ENCODE measurements around the gene OSBPL2.

OSBPL2 gene

GRCh38 chr20:62313021-62313420 lies 74.7 kb downstream of the OSBPL2 start:
- TF ChIP-seq CEBPB (IDR thresholded peaks at IDR 0.05) (no peak), USF1 (IDR thresholded peaks at IDR 0.05) (no peak), EP300 (IDR thresholded peaks at IDR 0.05; ENCODE audit: borderline replicate concordance) (no peak), MAX (IDR thresholded peaks at IDR 0.05) (no peak), FOXM1 (IDR thresholded peaks at IDR 0.05; ENCODE audit: borderline replicate concordance, low read depth) (no peak), NFIC (IDR thresholded peaks at IDR 0.05) (no peak), TEAD4 (IDR thresholded peaks at IDR 0.05) (no peak), ZBTB7A (IDR thresholded peaks at IDR 0.05; ENCODE audit: low read depth) (no peak), REST (IDR thresholded peaks at IDR 0.05; ENCODE audit: low read depth) (no peak), YY1 (IDR thresholded peaks at IDR 0.05; ENCODE audit: low read depth) (no peak), CREB1 (IDR thresholded peaks at IDR 0.05; ENCODE audit: low read depth) (no peak), RAD21 (IDR thresholded peaks at IDR 0.05; ENCODE audit: low read depth) (no peak), EGR1 (IDR thresholded peaks at IDR 0.05) (no peak), TAF1 (IDR thresholded peaks at IDR 0.05; ENCODE audit: low read depth) (no peak), TCF12 (IDR thresholded peaks at IDR 0.05; ENCODE audit: low read depth) (no peak)

- TF ChIP-seq NFIC (IDR thresholded peaks at IDR 0.05): no peak
- TF ChIP-seq REST (IDR thresholded peaks at IDR 0.05; ENCODE audit: low read depth): no peak
- TF ChIP-seq EGR1 (IDR thresholded peaks at IDR 0.05): no peak
- TF ChIP-seq FOXM1 (IDR thresholded peaks at IDR 0.05; ENCODE audit: borderline replicate concordance, low read depth): no peak
- TF ChIP-seq USF1 (IDR thresholded peaks at IDR 0.05): no peak
- no peak for TF ChIP-seq CREB1 (IDR thresholded peaks at IDR 0.05; ENCODE audit: low read depth)
- no peak for TF ChIP-seq CEBPB (IDR thresholded peaks at IDR 0.05)
- no peak for TF ChIP-seq RAD21 (IDR thresholded peaks at IDR 0.05; ENCODE audit: low read depth)
- no peak for TF ChIP-seq YY1 (IDR thresholded peaks at IDR 0.05; ENCODE audit: low read depth)
- no peak for TF ChIP-seq TAF1 (IDR thresholded peaks at IDR 0.05; ENCODE audit: low read depth)
- no peak for TF ChIP-seq ZBTB7A (IDR thresholded peaks at IDR 0.05; ENCODE audit: low read depth)
- TF ChIP-seq EP300 (IDR thresholded peaks at IDR 0.05; ENCODE audit: borderline replicate concordance): no peak
- no peak for TF ChIP-seq MAX (IDR thresholded peaks at IDR 0.05)
- TF ChIP-seq TCF12 (IDR thresholded peaks at IDR 0.05; ENCODE audit: low read depth): no peak
- no peak for TF ChIP-seq TEAD4 (IDR thresholded peaks at IDR 0.05)
Measured at GRCh38 chr20:62313460-62314338, 75.4 kb downstream of the OSBPL2 start.

- TF ChIP-seq RAD21 (IDR thresholded peaks at IDR 0.05; ENCODE audit: low read depth): no peak
- no peak for TF ChIP-seq TCF12 (IDR thresholded peaks at IDR 0.05; ENCODE audit: low read depth)
- no peak for TF ChIP-seq NFIC (IDR thresholded peaks at IDR 0.05)
- TF ChIP-seq EGR1 (IDR thresholded peaks at IDR 0.05): no peak
- TF ChIP-seq USF1 (IDR thresholded peaks at IDR 0.05): no peak
- no peak for TF ChIP-seq MAX (IDR thresholded peaks at IDR 0.05)
Measured at GRCh38 chr20:62314339-62314638, 76.0 kb downstream of the OSBPL2 start.

- TF ChIP-seq ZBTB7A (IDR thresholded peaks at IDR 0.05; ENCODE audit: low read depth) (no peak), TEAD4 (IDR thresholded peaks at IDR 0.05) (no peak), FOXM1 (IDR thresholded peaks at IDR 0.05; ENCODE audit: borderline replicate concordance, low read depth) (no peak), NFIC (IDR thresholded peaks at IDR 0.05) (no peak)
Measured at GRCh38 chr20:62314711-62315302, 76.5 kb downstream of the OSBPL2 start.

GRCh38 chr20:62315773-62316172 lies 77.5 kb downstream of the OSBPL2 start:
- TF ChIP-seq CREB1 (IDR thresholded peaks at IDR 0.05; ENCODE audit: low read depth) (no peak), TAF1 (IDR thresholded peaks at IDR 0.05; ENCODE audit: low read depth) (no peak), CEBPB (IDR thresholded peaks at IDR 0.05) (no peak), FOXM1 (IDR thresholded peaks at IDR 0.05; ENCODE audit: borderline replicate concordance, low read depth) (no peak), TEAD4 (IDR thresholded peaks at IDR 0.05) (no peak), REST (IDR thresholded peaks at IDR 0.05; ENCODE audit: low read depth) (no peak), NFIC (IDR thresholded peaks at IDR 0.05) (no peak), MAX (IDR thresholded peaks at IDR 0.05) (no peak), EP300 (IDR thresholded peaks at IDR 0.05; ENCODE audit: borderline replicate concordance) (no peak), ZBTB7A (IDR thresholded peaks at IDR 0.05; ENCODE audit: low read depth) (no peak)

Measured in Ishikawa (cell line).